BJ (cell line): ENCODE results near the gene RFLNA. TPM values are rescaled to one million over a fixed set of nuclear protein-coding genes. Genes with fewer than 3 reads are reported as not detected.

Experiments used
- CTCF ChIA-PET: fragments of 350-600 bp; formaldehyde crosslinking; extraction: SDS; loops from one replicate; lab custom pipeline; 2021; ENCODE audit warnings: antibody characterized with exemption, inconsistent platforms; lab: Yijun Ruan, JAX
- POLR2A ChIA-PET: fragments of 300-600 bp; sonication (Branson Sonifier 250); formaldehyde crosslinking; extraction: SDS; loops from one replicate; lab custom pipeline; 2021; ENCODE audit warnings: antibody characterized with exemption; lab: Charles Lee
- DNase-seq: peaks from one replicate; pipeline ENCODE4 v3.0.0-alpha.2; 2011; ENCODE audit warnings: low read depth
- H3K27me3 ChIP-seq: 2 replicates; pipeline ENCODE4 v1.6.0; 2011; ENCODE audit warnings: low read length; ENCODE audit not compliant: control insufficient read depth, insufficient read depth
- H3K36me3 ChIP-seq: 2 replicates; pipeline ENCODE4 v1.5.1; 2011; ENCODE audit warnings: low read length; ENCODE audit not compliant: control insufficient read depth, insufficient read depth
- H3K4me3 ChIP-seq: 2 replicates; pipeline ENCODE4 v1.5.1; 2011; ENCODE audit warnings: low read depth, mild to moderate bottlenecking, control low read depth, low read length
- polyA plus RNA-seq: library from polyadenylated mRNA; depleted of rRNA; stranded (reverse); fragments of >200 nt; gene quantifications from 2 replicates; pipeline ENCODE4 v1.2.3, GENCODE V29; 2011
- TF ChIP-seq, protein P1 (sequence below): IDR thresholded peaks from 2 replicates; pipeline ENCODE4 v1.5.1; 2011; ENCODE audit warnings: low read depth, mild to moderate bottlenecking, control low read depth, inconsistent platforms, low read length, moderate library complexity; ENCODE audit not compliant: insufficient read depth

Gene RFLNA
- polyA plus RNA-seq, 1 experiment: not detected

DNA sequence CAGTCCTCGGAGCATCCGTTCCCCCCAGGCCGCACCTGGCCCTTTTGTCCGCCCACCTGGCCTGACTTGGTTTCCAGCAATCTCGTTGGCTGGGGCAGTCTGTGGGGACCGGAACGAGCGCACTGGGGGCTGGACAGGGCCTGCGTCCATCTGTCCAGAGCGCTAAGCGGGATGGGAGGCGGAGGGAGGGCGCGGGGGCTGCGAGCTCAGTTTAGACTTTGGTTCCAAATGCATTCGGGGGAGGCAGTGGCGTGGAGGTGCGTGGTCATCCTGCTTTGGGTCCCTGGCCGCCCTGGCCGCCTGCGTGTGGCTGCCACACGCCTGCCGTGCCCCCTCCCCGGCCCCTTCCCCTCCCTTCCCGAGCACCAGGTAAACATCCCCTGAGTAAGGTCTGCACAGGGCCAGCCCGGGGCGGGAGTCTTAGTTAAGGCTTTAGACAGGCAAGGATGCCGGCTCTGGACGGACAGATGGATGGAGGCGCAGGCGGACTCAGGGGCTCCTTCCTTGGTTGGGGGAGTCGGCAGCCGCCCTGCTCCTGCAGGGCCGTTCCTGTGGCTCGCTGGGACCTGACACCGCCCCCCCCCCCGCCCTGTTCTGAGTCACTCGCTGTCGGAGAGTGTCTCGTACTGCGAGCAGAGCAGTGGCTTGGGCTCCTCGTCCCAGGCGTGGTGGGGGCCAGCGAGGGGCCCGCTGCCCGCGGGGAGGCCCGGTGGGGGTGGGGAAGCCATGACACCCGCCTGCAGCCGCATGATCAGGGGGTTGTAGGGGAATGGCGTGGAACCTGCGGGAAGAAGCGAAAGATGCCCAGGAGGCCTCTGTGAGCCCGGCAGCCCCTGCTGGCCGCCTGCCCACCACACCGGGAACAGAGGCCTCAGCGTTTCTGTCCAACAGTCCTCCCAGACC, 30.2 kb downstream of the RFLNA start:
- H3K4me3 ChIP-seq: no peak overlapping the region
- TF ChIP-seq, protein P1, sequence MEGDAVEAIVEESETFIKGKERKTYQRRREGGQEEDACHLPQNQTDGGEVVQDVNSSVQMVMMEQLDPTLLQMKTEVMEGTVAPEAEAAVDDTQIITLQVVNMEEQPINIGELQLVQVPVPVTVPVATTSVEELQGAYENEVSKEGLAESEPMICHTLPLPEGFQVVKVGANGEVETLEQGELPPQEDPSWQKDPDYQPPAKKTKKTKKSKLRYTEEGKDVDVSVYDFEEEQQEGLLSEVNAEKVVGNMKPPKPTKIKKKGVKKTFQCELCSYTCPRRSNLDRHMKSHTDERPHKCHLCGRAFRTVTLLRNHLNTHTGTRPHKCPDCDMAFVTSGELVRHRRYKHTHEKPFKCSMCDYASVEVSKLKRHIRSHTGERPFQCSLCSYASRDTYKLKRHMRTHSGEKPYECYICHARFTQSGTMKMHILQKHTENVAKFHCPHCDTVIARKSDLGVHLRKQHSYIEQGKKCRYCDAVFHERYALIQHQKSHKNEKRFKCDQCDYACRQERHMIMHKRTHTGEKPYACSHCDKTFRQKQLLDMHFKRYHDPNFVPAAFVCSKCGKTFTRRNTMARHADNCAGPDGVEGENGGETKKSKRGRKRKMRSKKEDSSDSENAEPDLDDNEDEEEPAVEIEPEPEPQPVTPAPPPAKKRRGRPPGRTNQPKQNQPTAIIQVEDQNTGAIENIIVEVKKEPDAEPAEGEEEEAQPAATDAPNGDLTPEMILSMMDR: no peak
- peaks cover 43% of the 10 kb centered on the region for H3K36me3 ChIP-seq
- no peaks in the 10 kb centered on the region for H3K27me3 ChIP-seq
- CTCF ChIA-PET: no interaction called here
- POLR2A ChIA-PET: no interaction called here
- no peak for DNase-seq

DNA sequence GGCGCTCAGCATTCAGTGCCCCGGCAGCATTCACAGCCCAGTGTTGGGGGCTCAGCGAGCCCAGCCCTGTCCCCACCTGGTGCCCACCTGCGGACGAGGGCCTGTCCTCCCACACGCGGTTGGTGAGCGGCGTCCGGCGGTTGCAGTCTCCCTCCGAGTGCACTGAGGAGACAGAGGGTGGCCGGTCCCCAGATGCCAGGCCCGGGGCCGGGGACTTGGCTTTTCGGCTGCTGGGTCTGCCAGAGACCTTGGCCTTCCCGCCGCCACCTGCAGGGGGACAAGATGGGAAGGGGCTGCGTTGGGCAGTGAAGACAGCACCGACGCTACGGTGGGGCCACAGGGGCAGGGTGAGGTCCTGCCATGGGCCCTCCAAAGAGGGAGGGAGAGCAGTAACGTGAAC, 31.2 kb downstream of the RFLNA start:
- CTCF ChIA-PET: no interaction called here

DNA sequence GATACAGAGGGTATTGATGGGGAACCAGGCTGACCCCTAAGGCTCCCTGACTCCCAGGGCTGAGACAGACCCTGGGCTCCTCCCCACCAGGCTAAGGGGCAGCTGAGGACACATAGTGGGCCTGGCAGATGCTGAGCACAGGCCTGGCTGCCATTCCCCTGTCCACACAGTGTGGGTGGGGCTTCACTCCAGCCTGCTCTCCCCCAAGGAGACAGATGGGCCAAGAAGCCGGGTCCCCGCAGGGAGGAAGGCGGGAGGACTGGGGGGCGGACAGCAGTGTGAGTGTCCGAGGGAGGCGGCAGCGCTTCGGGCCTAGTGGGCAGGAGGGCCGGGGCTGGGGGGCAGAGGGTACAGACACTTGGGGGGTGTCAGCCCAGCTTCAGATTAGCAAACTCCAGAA, 32.0 kb downstream of the RFLNA start:
- peaks cover 51% of the 10 kb centered on the region for H3K36me3 ChIP-seq
- H3K27me3 ChIP-seq: no peaks in the 10 kb centered on the region
- CTCF ChIA-PET: no interaction called here
- DNase-seq: no peak
- POLR2A ChIA-PET: no interaction called here
- TF ChIP-seq, protein P1: no peak
- no peak overlapping the region for H3K4me3 ChIP-seq

More for the DNA sequence above, 31.2 kb downstream of the RFLNA start:
- H3K27me3 ChIP-seq: no peaks in the 10 kb centered on the region
- H3K4me3 ChIP-seq: no peak overlapping the region
- POLR2A ChIA-PET: no interaction called here
- no peak for DNase-seq
- TF ChIP-seq, protein P1: no peak
- H3K36me3 ChIP-seq: peaks cover 48% of the 10 kb centered on the region

DNA sequence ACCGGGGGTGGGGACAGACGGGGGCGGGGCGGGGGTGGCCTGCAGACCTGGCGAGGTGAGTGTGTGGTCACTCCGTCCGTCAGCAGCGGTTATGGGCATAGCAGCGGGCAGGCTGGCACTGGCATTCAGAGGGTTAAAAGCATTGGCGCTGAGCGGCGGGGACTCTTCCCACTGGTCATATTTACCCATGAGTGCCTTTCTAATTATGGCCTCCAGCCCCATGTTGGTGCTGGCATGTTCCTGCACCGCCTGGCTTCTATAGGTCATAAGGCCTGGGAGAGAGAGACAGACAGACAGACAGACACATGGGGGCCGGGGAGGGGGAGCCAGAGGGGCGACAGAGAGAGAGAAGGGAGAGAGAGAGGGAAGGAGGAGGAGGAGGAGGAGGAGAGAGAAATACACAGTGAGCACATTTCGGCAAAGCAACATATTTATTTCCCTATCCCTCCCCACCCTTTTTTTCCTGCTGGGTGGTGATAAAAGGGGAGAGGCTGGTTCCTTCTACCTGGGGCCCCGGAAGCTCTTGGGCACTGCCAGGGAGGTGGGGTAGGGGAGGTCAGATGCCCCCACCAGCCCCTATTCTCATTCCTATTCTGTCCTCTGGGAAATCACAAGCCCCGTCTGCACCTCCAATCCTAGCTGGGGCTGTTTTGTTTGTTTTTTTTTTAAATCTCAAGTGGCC, 32.6 kb downstream of the RFLNA start:
- no peak overlapping the region for H3K4me3 ChIP-seq
- H3K36me3 ChIP-seq: peaks cover 56% of the 10 kb centered on the region
- TF ChIP-seq, protein P1: no peak
- DNase-seq: no peak
- POLR2A ChIA-PET: no interaction called here
- H3K27me3 ChIP-seq: no peaks in the 10 kb centered on the region
- CTCF ChIA-PET: interaction anchor here (0.9 kb wide), 1 partner anchor 291 kb away, joined by 3 read pairs; no protein-coding TSS in a partner anchor

DNA sequence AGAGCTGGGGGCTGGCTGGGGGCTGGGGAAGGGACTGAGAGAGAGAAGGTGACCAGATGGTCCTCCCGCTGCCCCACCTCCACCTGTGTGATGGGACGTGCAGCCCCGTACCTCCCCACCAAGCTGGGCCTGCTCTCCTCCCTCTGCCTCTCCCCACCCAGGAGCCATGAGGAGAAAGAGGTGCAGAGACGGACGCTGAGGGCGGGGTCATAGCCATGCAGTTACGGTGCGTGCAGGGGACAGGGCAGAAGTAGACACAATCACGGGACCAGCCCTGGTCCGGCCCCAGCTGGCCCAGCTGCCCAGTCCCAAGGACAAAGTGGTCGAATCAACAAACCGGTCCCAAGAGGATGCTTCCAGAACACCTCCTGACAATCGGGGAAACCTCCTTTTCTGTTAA, 33.2 kb downstream of the RFLNA start:
- peaks cover 62% of the 10 kb centered on the region for H3K36me3 ChIP-seq
- no peak for DNase-seq
- ChIA-PET CTCF (interaction anchor here (0.9 kb wide), 1 partner anchor 292 kb away, joined by 3 read pairs; no protein-coding TSS in a partner anchor), POLR2A (no interaction called here)
- H3K4me3 ChIP-seq: no peak overlapping the region
- TF ChIP-seq, protein P1: no peak
- no peaks in the 10 kb centered on the region for H3K27me3 ChIP-seq
